PC-9 (cell line): ENCODE data around the gene GRID2. TPM values are rescaled to one million over a fixed set of nuclear protein-coding genes. Genes with fewer than 3 reads are reported as not detected.

Experiments
- BruUV-seq: library from RNA; stranded (reverse); fragments of 400-500 nt; replicated peaks from 2 replicates; lab custom pipeline; 2021; lab: Mats Ljungman, UMichigan
- CTCF ChIA-PET: fragments of 300-600 bp; sonication (Branson Sonifier 250); formaldehyde crosslinking; loops from one replicate; lab custom pipeline; 2022; ENCODE audit warnings: antibody characterized with exemption; lab: Charles Lee
- POLR2A ChIA-PET: fragments of 300-600 bp; sonication (Branson Sonifier 250); formaldehyde crosslinking; loops from one replicate; lab custom pipeline; 2022; ENCODE audit warnings: antibody characterized with exemption; ENCODE audit not compliant: unreplicated experiment; lab: Charles Lee
- DNase-seq, 2 experiments: peaks; one replicate each; pipeline versions ENCODE4 v3.0.0 to v3.0.0-alpha.2; 2015 to 2022; ENCODE audit warnings: mixed read lengths in 1 of 2
- H2AFZ ChIP-seq: fragments of 200-600 bp; sonication (generic); 2 replicates; pipeline ENCODE4 v1.8.1; 2017; ENCODE audit warnings: antibody characterized with exemption
- H3F3A ChIP-seq: fragments of 200-600 bp; sonication (generic); 2 replicates; pipeline ENCODE4 v1.8.1; 2017; ENCODE audit warnings: antibody characterized with exemption, mild to moderate bottlenecking, low read depth; ENCODE audit not compliant: insufficient read depth
- H3K27ac ChIP-seq: fragments of 200-600 bp; sonication (generic); 2 replicates; pipeline ENCODE4 v1.6.1; 2016; ENCODE audit warnings: mixed run types
- H3K27me3 ChIP-seq: fragments of 200-600 bp; sonication (generic); 2 replicates; pipeline ENCODE4 v1.6.1; 2016; ENCODE audit warnings: low read depth, mixed run types; ENCODE audit not compliant: insufficient read depth
- H3K36me3 ChIP-seq: fragments of 200-600 bp; sonication (generic); 2 replicates; pipeline ENCODE4 v1.6.1; 2016; ENCODE audit warnings: low read depth, mixed run types
- H3K4me1 ChIP-seq: fragments of 200-600 bp; sonication (generic); replicated peaks from 2 replicates; pipeline ENCODE4 v1.6.1; 2016; ENCODE audit warnings: mixed run types; ENCODE audit not compliant: insufficient read depth
- H3K4me2 ChIP-seq: fragments of 200-600 bp; sonication (generic); 2 replicates; pipeline ENCODE4 v1.6.1; 2017; ENCODE audit warnings: mixed run types
- H3K4me3 ChIP-seq: fragments of 200-600 bp; sonication (generic); 2 replicates; pipeline ENCODE4 v1.6.1; 2016; ENCODE audit warnings: mixed run types
- H3K79me2 ChIP-seq: fragments of 200-600 bp; sonication (generic); 2 replicates; pipeline ENCODE4 v1.6.1; 2017; ENCODE audit warnings: low read depth, mixed run types
- H3K9me2 ChIP-seq: fragments of 200-600 bp; sonication (generic); 2 replicates; pipeline ENCODE4 v1.8.1; 2017; ENCODE audit warnings: mild to moderate bottlenecking; ENCODE audit not compliant: insufficient read depth
- H3K9me3 ChIP-seq: fragments of 200-600 bp; sonication (generic); 2 replicates; pipeline ENCODE4 v1.8.1; 2016; ENCODE audit warnings: low read depth; ENCODE audit not compliant: insufficient read depth
- H4K20me1 ChIP-seq: fragments of 200-600 bp; sonication (generic); 2 replicates; pipeline ENCODE4 v1.8.1; 2017; ENCODE audit not compliant: insufficient read depth
- CTCF ChIP-seq: fragments of 200-600 bp; sonication (generic); conservative IDR thresholded peaks from 2 replicates; pipeline ENCODE4 v1.6.1; 2017; ENCODE audit warnings: mixed run types, antibody characterized with exemption, mild to moderate bottlenecking, moderate library complexity
- EZH2 ChIP-seq: fragments of 200-600 bp; sonication (generic); IDR thresholded peaks from 2 replicates; pipeline ENCODE4 v1.8.0; 2017; ENCODE audit warnings: antibody characterized with exemption, low read depth
- intact Hi-C: fragments of 100-400 bp; cut with micrococcal nuclease; formaldehyde crosslinking; loops from one replicate; pipeline ENCODE4 v1.10.0; 2022; ENCODE audit not compliant: unreplicated experiment
- total RNA-seq: library from RNA; stranded (reverse); gene quantifications from 2 replicates; pipeline ENCODE4 v1.2.3, GENCODE V29; 2021

Gene GRID2
- total RNA-seq, 1 experiment from 2014 or later = not detected

DNA sequence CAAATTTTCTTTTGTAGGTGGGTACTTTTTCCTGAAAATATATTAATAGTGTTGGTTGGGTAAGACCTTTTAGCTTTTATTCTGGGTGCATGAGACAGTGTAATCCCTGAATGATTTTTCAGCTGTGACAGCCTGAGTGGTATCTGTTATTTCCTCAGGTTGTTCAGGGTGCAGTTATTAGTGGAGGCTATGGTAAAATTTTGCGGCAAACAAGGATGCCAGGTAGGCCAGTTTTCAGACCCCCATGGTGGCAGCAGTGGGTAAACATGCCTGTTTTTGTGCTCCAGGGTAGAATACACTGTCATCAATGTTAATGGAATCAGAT lies 47.9 kb upstream of the GRID2 start:
- BruUV-seq = no TSS peak
- no peaks in the 10 kb centered on the region for H3K27me3 ChIP-seq
- H3K4me2 ChIP-seq = no peak overlapping the region
- no peaks in the 10 kb centered on the region for H3F3A ChIP-seq
- no peaks in the 10 kb centered on the region for H3K79me2 ChIP-seq
- H3K9me3 ChIP-seq = no peaks in the 10 kb centered on the region
- H4K20me1 ChIP-seq = no peaks in the 10 kb centered on the region
- CTCF ChIA-PET = no interaction called here
- intact Hi-C loops = no loop called here
- POLR2A ChIA-PET = no interaction called here
- no peaks in the 10 kb centered on the region for H3K36me3 ChIP-seq
- H3K4me1 ChIP-seq = no peaks in the 10 kb centered on the region
- no peak for DNase-seq
- no peak for TF ChIP-seq CTCF
- no peak overlapping the region for H3K4me3 ChIP-seq
- no peaks in the 10 kb centered on the region for H3K9me2 ChIP-seq
- no peak overlapping the region for H2AFZ ChIP-seq
- H3K27ac ChIP-seq = no peak overlapping the region

DNA sequence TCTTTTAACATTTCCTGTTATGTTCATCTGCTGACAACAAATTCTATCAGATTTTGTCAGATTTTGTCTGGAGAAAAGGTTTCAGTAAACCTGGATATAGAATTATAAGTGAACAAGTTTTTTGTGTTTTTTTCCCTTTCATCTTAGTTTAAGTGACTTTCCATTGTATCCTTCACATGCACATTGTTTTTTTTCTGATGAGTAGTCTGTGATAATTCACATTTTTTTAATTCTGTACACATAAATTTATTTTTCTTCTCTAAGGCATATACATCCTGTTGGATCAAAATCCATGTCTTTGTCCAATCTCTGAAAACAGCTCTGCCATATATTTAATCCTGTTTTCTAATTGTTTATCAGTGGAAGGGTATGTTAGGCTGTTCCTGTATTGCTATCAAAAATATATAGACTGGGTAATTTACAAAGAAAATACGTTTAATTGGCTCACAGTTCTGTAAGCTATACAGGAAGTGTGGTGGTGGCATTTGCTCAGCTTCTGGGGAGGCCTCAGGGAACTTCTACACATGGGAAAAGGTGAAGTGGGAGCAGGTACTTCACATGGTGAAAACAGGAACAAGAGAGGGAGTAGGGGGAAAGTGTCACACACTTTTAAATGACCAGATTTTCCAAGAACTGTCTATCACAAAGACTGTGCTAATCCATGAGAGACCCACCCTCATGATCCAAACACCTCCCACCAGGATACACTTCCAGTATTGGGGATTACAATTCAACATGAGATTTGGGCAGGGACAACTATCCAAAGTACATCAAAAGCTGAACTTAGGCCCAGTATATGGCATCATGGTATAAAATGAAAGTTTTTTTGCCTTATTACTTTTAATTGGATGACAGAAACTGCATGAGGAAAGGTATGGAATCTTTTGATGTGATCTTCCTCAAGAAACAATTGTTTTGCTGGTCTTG lies 45.6 kb upstream of the GRID2 start:
- Histone ChIP-seq H3K36me3 (no peaks in the 10 kb centered on the region), H3K27me3 (no peaks in the 10 kb centered on the region), H3K9me3 (no peaks in the 10 kb centered on the region), H4K20me1 (no peaks in the 10 kb centered on the region), H3K79me2 (no peaks in the 10 kb centered on the region), H3F3A (no peaks in the 10 kb centered on the region), H3K4me1 (no peaks in the 10 kb centered on the region), H3K4me2 (no peak overlapping the region), H3K9me2 (no peaks in the 10 kb centered on the region), H2AFZ (no peak overlapping the region), H3K27ac (no peak overlapping the region), H3K4me3 (no peak overlapping the region)
- ChIA-PET POLR2A (no interaction called here), CTCF (no interaction called here)
- DNase-seq = no peak
- intact Hi-C loops = no loop called here
- no TSS peak for BruUV-seq
- TF ChIP-seq CTCF (no peak), EZH2 (no peak)

DNA sequence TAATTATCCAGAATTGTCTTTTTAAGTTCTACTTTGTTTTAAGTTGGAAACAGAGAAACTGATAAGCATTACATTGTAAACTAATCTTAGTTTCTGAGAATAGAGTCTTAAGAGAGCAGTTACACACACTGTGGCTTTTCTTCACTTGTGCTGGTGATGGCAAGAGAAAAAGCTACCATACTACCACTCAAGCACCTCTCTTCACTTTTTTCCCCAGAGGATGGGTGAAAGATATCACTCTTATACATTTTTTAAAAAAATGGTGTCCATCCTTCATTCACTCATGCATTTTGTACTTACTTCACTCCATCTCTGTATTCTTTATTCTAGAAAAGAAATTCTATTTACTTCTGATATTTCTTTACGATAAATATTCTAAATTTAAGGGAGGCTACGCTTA lies 42.5 kb upstream of the GRID2 start:
- no peaks in the 10 kb centered on the region for H3K79me2 ChIP-seq
- no peaks in the 10 kb centered on the region for H3K27me3 ChIP-seq
- H3K9me3 ChIP-seq = no peaks in the 10 kb centered on the region
- no peak overlapping the region for H3K27ac ChIP-seq
- intact Hi-C loops = no loop called here
- no peaks in the 10 kb centered on the region for H3K36me3 ChIP-seq
- no TSS peak for BruUV-seq
- no peak overlapping the region for H3K4me3 ChIP-seq
- H2AFZ ChIP-seq = no peak overlapping the region
- no peak for DNase-seq
- ChIA-PET CTCF (no interaction called here), POLR2A (no interaction called here)
- no peaks in the 10 kb centered on the region for H3F3A ChIP-seq
- H3K4me1 ChIP-seq = no peaks in the 10 kb centered on the region
- H3K9me2 ChIP-seq = no peaks in the 10 kb centered on the region
- no peaks in the 10 kb centered on the region for H4K20me1 ChIP-seq
- no peak overlapping the region for H3K4me2 ChIP-seq
- TF ChIP-seq EZH2 (no peak), CTCF (no peak)
